NCI-H2227 (cell line): ENCODE data around the gene FMR1NB.

ENCODE experiments used
- DNase-seq: peaks from one replicate; lab custom pipeline; 2025; ENCODE audit not compliant: unreplicated experiment; lab: John Stamatoyannopoulos, UW

FMR1NB gene

GRCh38 chrX:148069759-148070503, 88.8 kb downstream of the FMR1NB start:
- no peak for DNase-seq

- DNase-seq: no peak
Observed at GRCh38 chrX:148070504-148070877, 89.4 kb downstream of the FMR1NB start.
